Natural killer cell (primary cell): Measurements from ENCODE around the gene SORCS2. TPM values are rescaled to one million over a fixed set of nuclear protein-coding genes. Genes with fewer than 3 reads are reported as not detected.

Experiments
- ATAC-seq, 3 donors: fragments of 150-1000 bp in 2 of 3; fragments of 200-7000 bp in 1 of 3; cut with Tn5 transposase; 1 replicate in 1 of 3; 2 replicates in 2 of 3; pipeline ENCODE4 v1.10.0; 2021; ENCODE audit warnings: mild to moderate bottlenecking in 2 of 3, moderate library complexity in 2 of 3
- DNase-seq, 2 donors: peaks; one replicate each; pipeline versions ENCODE4 v3.0.0 to v3.0.0-alpha.2; 2013 to 2021; ENCODE audit warnings: mixed read lengths in 1 of 2
- H3K27ac ChIP-seq: one replicate; pipeline ENCODE4 v1.5.1; 2013; ENCODE audit warnings: mild to moderate bottlenecking, low read length
- H3K27me3 ChIP-seq: one replicate; pipeline ENCODE4 v1.6.1; 2013; ENCODE audit warnings: low read length; ENCODE audit not compliant: control insufficient read depth, insufficient read depth
- H3K36me3 ChIP-seq: one replicate; pipeline ENCODE4 v1.6.1; 2013; ENCODE audit warnings: low read length; ENCODE audit not compliant: control insufficient read depth, insufficient read depth
- H3K4me1 ChIP-seq: one replicate; pipeline ENCODE4 v1.6.1; 2013; ENCODE audit warnings: low read length; ENCODE audit not compliant: control insufficient read depth, insufficient read depth
- H3K4me3 ChIP-seq: one replicate; pipeline ENCODE4 v1.5.1; 2013; ENCODE audit warnings: low read length
- H3K9me3 ChIP-seq: one replicate; pipeline ENCODE4 v1.6.1; 2013; ENCODE audit warnings: low read length; ENCODE audit not compliant: control insufficient read depth, insufficient read depth
- H3K27ac Mint-ChIP-seq, 2 donors: one replicate each; pipeline ENCODE4 v1.8.0; 2022; ENCODE audit warnings: mild to moderate bottlenecking in 2 of 2, mixed read lengths in 2 of 2, moderate library complexity in 1 of 2
- H3K27me3 Mint-ChIP-seq, 2 donors: one replicate each; pipeline ENCODE4 v1.8.0; 2022; ENCODE audit warnings: low read depth in 2 of 2, mixed read lengths in 2 of 2
- H3K36me3 Mint-ChIP-seq: one replicate; pipeline ENCODE4 v1.8.0; 2022; ENCODE audit warnings: mixed read lengths
- H3K4me1 Mint-ChIP-seq, 2 donors: one replicate each; pipeline ENCODE4 v1.8.0; 2022; ENCODE audit warnings: mixed read lengths in 2 of 2
- H3K4me3 Mint-ChIP-seq: one replicate; pipeline ENCODE4 v1.8.0; 2022; ENCODE audit warnings: mild to moderate bottlenecking, moderate library complexity, mixed read lengths
- H3K9me3 Mint-ChIP-seq, 2 donors: one replicate each; pipeline ENCODE4 v1.8.0; 2022; ENCODE audit warnings: mixed read lengths in 2 of 2
- WGBS: methylation state at CpG from one replicate; pipeline ENCODE4 v1.1.7; 2013; ENCODE audit warnings: missing lambda C conversion rate; ENCODE audit not compliant: insufficient coverage; 5-methylcytosine and 5-hydroxymethylcytosine counted together
- intact Hi-C: fragments of 100-400 bp; cut with micrococcal nuclease; formaldehyde crosslinking; loops from one replicate; pipeline ENCODE4 v1.14.2; 2022
- total RNA-seq, 4 donors: library from RNA; stranded (reverse); fragments of 120-200 nt in 1 of 4; gene quantifications; one replicate each; pipeline versions ENCODE4 v1.2.3 to v1.2.4, GENCODE V29; 2013 to 2022
- TF ChIP-seq, protein P1 (sequence below): fragments of 200-600 bp; IDR thresholded peaks from one replicate; pipeline ENCODE4 v1.8.0; 2022; ENCODE audit warnings: antibody characterized with exemption

Gene SORCS2
- total RNA-seq, 3 donors from 2014 or later (not counting 1 experiment from before 2014, with no cell fraction given), result 1.2 to 2.5 (median 1.4) TPM

DNA sequence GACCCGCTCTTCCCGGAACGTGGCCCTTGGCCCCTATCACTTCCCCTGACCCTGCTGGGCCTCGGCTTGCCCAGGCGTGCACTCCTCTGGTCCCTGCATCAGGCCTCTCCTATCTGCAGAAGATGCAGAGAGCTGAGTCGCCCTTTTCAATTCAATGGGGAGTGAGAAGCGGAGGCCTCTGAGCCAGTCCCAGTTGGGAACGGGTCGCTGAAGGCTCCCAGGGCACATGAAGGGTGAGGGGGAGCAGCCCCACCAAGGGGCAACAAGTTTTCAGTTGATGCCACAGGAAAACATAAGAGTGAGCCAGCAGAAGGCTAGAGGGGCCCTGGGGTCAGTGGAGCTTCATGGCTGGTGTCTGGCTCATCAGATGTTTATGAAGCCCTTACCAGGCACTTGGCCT lies 225.3 kb downstream of the SORCS2 start:
- intact Hi-C loops, result no loop called here
- Mint-ChIP-seq H3K4me1 (no peaks in the 10 kb centered on the region), H3K36me3 (no peaks in the 10 kb centered on the region), H3K27me3 (peaks cover 40 to 57% of the 10 kb centered on the region in 2 donors), H3K27ac (no peak overlapping the region), H3K4me3 (no peak overlapping the region), H3K9me3 (no peaks in the 10 kb centered on the region)
- 84% methylated on average over 9 of the region's 9 CpGs for WGBS
- no peaks in the 10 kb centered on the region for H3K9me3 ChIP-seq
- H3K27me3 ChIP-seq, result peaks cover 6% of the 10 kb centered on the region
- no peak overlapping the region for H3K27ac ChIP-seq
- no peaks in the 10 kb centered on the region for H3K36me3 ChIP-seq
- DNase-seq (no peak), ATAC-seq (no peak)
- TF ChIP-seq, protein P1, sequence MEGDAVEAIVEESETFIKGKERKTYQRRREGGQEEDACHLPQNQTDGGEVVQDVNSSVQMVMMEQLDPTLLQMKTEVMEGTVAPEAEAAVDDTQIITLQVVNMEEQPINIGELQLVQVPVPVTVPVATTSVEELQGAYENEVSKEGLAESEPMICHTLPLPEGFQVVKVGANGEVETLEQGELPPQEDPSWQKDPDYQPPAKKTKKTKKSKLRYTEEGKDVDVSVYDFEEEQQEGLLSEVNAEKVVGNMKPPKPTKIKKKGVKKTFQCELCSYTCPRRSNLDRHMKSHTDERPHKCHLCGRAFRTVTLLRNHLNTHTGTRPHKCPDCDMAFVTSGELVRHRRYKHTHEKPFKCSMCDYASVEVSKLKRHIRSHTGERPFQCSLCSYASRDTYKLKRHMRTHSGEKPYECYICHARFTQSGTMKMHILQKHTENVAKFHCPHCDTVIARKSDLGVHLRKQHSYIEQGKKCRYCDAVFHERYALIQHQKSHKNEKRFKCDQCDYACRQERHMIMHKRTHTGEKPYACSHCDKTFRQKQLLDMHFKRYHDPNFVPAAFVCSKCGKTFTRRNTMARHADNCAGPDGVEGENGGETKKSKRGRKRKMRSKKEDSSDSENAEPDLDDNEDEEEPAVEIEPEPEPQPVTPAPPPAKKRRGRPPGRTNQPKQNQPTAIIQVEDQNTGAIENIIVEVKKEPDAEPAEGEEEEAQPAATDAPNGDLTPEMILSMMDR, result no peak
- no peak overlapping the region for H3K4me3 ChIP-seq
- H3K4me1 ChIP-seq, result no peaks in the 10 kb centered on the region

DNA sequence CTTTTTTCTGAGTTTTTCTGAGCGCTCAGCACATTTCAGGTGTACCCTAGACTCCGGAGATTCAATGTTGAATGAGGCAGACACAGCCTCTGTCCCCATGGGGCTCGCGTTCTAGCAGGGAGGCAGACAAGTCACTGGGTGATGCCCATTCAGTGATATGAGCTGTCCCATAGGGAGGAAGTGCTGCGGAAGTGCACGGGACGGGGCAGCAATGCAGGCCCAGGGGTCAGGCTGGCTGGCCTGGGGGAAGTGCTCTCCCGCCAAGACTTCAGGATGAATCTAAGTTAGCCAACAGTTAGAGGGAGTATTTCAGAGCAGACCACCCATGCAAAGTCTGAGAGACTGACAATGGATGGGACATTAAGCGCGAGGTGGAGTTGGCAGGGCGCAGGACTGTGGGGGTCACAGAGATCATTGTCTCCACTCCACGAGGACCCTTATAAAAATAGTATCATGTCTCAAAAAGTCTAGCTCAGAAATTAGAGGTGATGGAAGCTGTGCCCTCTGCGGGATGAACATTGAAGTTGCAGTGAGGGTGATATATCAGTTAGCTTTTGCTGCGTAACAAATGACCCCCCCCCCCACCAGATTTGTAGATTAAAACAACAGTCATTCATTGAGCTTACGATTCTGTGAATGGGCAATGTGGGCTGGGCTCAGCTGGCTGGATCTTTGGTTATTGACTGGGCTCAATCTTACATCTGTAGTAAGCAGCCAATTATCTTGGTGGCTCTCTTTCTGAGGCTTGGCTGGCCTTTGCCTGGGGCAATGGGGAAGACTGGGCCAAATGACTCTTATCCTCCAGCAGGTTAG lies 226.0 kb downstream of the SORCS2 start:
- Histone ChIP-seq H3K36me3 (no peaks in the 10 kb centered on the region), H3K27ac (no peak overlapping the region), H3K9me3 (no peaks in the 10 kb centered on the region), H3K27me3 (peaks cover 6% of the 10 kb centered on the region), H3K4me3 (no peak overlapping the region), H3K4me1 (no peaks in the 10 kb centered on the region)
- H3K4me1 Mint-ChIP-seq, result no peaks in the 10 kb centered on the region
- 90% methylated on average over 13 of the region's 15 CpGs for WGBS
- no peaks in the 10 kb centered on the region for H3K36me3 Mint-ChIP-seq
- no peak overlapping the region for H3K27ac Mint-ChIP-seq
- intact Hi-C loops, result no loop called here
- H3K4me3 Mint-ChIP-seq, result no peak overlapping the region
- TF ChIP-seq, protein P1, result no peak
- ATAC-seq (no peak), DNase-seq (no peak)
- peaks cover 43 to 64% of the 10 kb centered on the region in 2 donors for H3K27me3 Mint-ChIP-seq
- no peaks in the 10 kb centered on the region for H3K9me3 Mint-ChIP-seq

DNA sequence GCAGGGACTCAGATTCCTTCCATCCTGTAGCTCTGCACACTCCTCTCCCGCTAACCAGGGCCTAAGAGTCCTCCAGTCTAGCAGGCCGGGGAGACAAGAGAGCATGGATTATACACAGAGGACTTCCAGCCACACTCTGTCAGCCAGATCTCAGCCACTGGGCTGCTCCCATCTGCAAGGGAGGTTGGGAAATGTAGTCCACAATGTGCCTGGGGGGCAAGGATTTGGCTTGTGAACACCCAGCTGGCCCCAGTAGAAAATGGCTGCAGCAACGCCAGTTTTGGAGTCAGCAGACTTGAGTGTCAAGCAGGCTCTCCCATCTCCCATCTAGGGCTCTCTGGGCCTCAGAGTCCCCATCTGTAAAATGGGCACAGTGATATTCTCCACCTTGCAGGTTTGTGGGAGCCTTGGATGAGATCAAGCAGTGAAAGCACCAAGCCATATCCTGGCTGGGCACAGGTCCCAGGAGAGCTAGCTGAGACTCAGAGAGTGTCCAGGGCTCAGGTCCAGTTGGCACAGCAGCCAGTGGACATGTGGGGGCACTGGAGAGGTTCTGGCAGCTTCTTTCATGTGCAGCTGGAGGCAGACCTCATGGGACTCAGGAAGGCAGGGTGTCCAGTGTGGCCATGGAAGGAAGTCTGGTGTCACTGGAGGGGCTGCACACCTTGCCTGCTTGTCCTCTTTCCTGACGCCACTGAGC lies 227.8 kb downstream of the SORCS2 start:
- no peaks in the 10 kb centered on the region for H3K9me3 Mint-ChIP-seq
- H3K27ac Mint-ChIP-seq, result no peak overlapping the region
- Histone ChIP-seq H3K4me3 (no peak overlapping the region), H3K9me3 (no peaks in the 10 kb centered on the region), H3K36me3 (no peaks in the 10 kb centered on the region), H3K4me1 (no peaks in the 10 kb centered on the region), H3K27ac (no peak overlapping the region), H3K27me3 (no peaks in the 10 kb centered on the region)
- no peak for ATAC-seq
- TF ChIP-seq, protein P1, result no peak
- intact Hi-C loops, result no loop called here
- H3K36me3 Mint-ChIP-seq, result no peaks in the 10 kb centered on the region
- WGBS, result 73% methylated on average over 3 of the region's 4 CpGs
- no peak overlapping the region for H3K4me3 Mint-ChIP-seq
- DNase-seq, result peak in 1 of 2 donors; percentile 8
- H3K27me3 Mint-ChIP-seq, result peaks cover 32 to 49% of the 10 kb centered on the region in 2 donors
- no peaks in the 10 kb centered on the region for H3K4me1 Mint-ChIP-seq
